A673 (cell line): ENCODE measurements around the gene GDPD5. TPM values are rescaled to one million over a fixed set of nuclear protein-coding genes. Genes with fewer than 3 reads are reported as not detected.

Experiments used
- BruUV-seq: library from RNA; stranded (reverse); fragments of 400-500 nt; replicated peaks from 2 replicates; lab custom pipeline; 2021; lab: Mats Ljungman, UMichigan
- CTCF ChIA-PET: fragments of 300-600 bp; sonication (Branson Sonifier 250); formaldehyde crosslinking; loops from one replicate; lab custom pipeline; 2022; ENCODE audit warnings: antibody characterized with exemption; lab: Charles Lee
- POLR2A ChIA-PET: fragments of 300-600 bp; sonication (Branson Sonifier 250); formaldehyde crosslinking; loops from one replicate; lab custom pipeline; 2022; ENCODE audit warnings: antibody characterized with exemption; ENCODE audit not compliant: low non-redundant PET; lab: Charles Lee
- DNase-seq: peaks from one replicate; pipeline ENCODE4 v3.0.0-alpha.2; 2015; ENCODE audit warnings: low spot score
- H3K27ac ChIP-seq: fragments of 200-600 bp; sonication (generic); 2 replicates; pipeline ENCODE4 v1.5.1; 2016; ENCODE audit warnings: mixed run types, low read depth, mild to moderate bottlenecking, mixed read lengths, antibody characterized with exemption, low read length; ENCODE audit not compliant: poor library complexity, severe bottlenecking
- H3K27me3 ChIP-seq: fragments of 200-600 bp; sonication (generic); replicated peaks from 2 replicates; pipeline ENCODE4 v1.6.1; 2017; ENCODE audit warnings: mixed run types, low read depth, mild to moderate bottlenecking, mixed read lengths, antibody characterized with exemption, low read length; ENCODE audit not compliant: insufficient read depth, poor library complexity
- H3K36me3 ChIP-seq: fragments of 200-600 bp; sonication (generic); 2 replicates; pipeline ENCODE4 v1.6.1; 2016; ENCODE audit warnings: mixed run types, mild to moderate bottlenecking, mixed read lengths, antibody characterized with exemption, low read length; ENCODE audit not compliant: insufficient read depth, poor library complexity, severe bottlenecking
- H3K4me1 ChIP-seq: fragments of 200-600 bp; sonication (generic); 2 replicates; pipeline ENCODE4 v1.6.1; 2017; ENCODE audit warnings: mixed run types, mild to moderate bottlenecking, mixed read lengths, antibody characterized with exemption, low read length; ENCODE audit not compliant: insufficient read depth, poor library complexity, severe bottlenecking
- H3K4me3 ChIP-seq: fragments of 200-600 bp; sonication (generic); 2 replicates; pipeline ENCODE4 v1.5.1; 2016; ENCODE audit warnings: low read depth, mixed run types, mild to moderate bottlenecking, mixed read lengths, low read length; ENCODE audit not compliant: poor library complexity, severe bottlenecking
- H3K9me3 ChIP-seq: fragments of 200-600 bp; sonication (generic); 2 replicates; pipeline ENCODE4 v1.6.1; 2016; ENCODE audit warnings: mixed run types, low read depth, mild to moderate bottlenecking, mixed read lengths, antibody characterized with exemption, low read length; ENCODE audit not compliant: poor library complexity, severe bottlenecking
- EZH2 ChIP-seq: fragments of 200-600 bp; sonication (generic); IDR thresholded peaks from 2 replicates; pipeline ENCODE4 v1.6.1; 2017; ENCODE audit warnings: borderline replicate concordance, low read depth, mild to moderate bottlenecking, mixed read lengths, antibody characterized with exemption, low read length; ENCODE audit not compliant: poor library complexity, severe bottlenecking
- intact Hi-C: fragments of 100-400 bp; cut with micrococcal nuclease; formaldehyde crosslinking; loops from one replicate; pipeline ENCODE4 v1.10.0; 2022; ENCODE audit not compliant: unreplicated experiment
- total RNA-seq: library from RNA; stranded (reverse); gene quantifications from 2 replicates; pipeline ENCODE4 v1.2.3, GENCODE V29; 2021
- TF ChIP-seq, protein P1 (sequence below): fragments of 300-800, 200-600 bp; sonication (generic); conservative IDR thresholded peaks from 2 replicates; pipeline ENCODE4 v1.5.1; 2017; ENCODE audit warnings: low read depth, mild to moderate bottlenecking, antibody characterized with exemption, low read length, moderate library complexity, mixed read lengths

GDPD5 gene
- total RNA-seq, 1 experiment from 2014 or later, result 1.4 TPM

DNA sequence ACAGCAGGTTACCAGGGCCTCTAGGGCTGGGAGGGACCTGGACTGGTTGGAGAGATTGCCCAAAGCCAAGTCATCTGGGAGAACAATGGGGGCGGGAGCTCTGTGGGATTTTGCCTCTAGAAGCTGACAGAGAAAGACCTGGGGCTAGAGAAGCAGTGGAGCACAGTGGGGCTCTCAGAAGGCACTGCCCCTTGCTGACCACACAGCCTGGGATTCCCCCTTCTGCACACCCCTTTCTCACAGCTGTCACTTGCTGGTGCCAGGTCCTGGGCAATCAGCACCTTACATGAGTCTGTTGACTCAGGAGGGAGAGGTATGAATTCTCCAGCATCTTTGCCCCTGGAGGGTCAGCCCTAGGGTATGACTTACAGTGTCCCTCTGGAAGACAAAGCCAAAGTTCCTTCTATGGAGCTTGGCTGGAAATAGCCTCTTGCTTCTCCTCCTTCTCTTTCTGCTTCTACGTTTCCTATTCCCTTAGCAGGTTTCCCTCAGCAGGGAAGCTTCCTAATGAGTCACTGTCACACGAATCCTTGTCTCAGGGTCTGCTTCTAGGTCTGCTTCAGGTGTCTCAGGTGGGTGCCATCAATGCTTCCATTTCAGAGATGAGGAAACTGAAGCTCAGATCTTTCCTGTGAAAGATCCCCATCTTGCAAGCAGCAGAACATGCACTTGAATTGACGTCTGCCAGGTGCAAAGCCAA lies 27.0 kb downstream of the GDPD5 start:
- TF ChIP-seq, protein P1, sequence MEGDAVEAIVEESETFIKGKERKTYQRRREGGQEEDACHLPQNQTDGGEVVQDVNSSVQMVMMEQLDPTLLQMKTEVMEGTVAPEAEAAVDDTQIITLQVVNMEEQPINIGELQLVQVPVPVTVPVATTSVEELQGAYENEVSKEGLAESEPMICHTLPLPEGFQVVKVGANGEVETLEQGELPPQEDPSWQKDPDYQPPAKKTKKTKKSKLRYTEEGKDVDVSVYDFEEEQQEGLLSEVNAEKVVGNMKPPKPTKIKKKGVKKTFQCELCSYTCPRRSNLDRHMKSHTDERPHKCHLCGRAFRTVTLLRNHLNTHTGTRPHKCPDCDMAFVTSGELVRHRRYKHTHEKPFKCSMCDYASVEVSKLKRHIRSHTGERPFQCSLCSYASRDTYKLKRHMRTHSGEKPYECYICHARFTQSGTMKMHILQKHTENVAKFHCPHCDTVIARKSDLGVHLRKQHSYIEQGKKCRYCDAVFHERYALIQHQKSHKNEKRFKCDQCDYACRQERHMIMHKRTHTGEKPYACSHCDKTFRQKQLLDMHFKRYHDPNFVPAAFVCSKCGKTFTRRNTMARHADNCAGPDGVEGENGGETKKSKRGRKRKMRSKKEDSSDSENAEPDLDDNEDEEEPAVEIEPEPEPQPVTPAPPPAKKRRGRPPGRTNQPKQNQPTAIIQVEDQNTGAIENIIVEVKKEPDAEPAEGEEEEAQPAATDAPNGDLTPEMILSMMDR, result no peak
- no peak for TF ChIP-seq EZH2
- POLR2A ChIA-PET, result no interaction called here
- Histone ChIP-seq H3K9me3 (no peaks in the 10 kb centered on the region), H3K36me3 (no peaks in the 10 kb centered on the region), H3K4me1 (no peaks in the 10 kb centered on the region), H3K4me3 (no peak overlapping the region), H3K27ac (no peak overlapping the region), H3K27me3 (no peaks in the 10 kb centered on the region)
- DNase-seq, result no peak
- no TSS peak for BruUV-seq
- intact Hi-C loops, result no loop called here
- CTCF ChIA-PET, result interaction anchor here (0.5 kb wide), 1 partner anchor 24 kb away, joined by 3 read pairs; no protein-coding TSS in a partner anchor

DNA sequence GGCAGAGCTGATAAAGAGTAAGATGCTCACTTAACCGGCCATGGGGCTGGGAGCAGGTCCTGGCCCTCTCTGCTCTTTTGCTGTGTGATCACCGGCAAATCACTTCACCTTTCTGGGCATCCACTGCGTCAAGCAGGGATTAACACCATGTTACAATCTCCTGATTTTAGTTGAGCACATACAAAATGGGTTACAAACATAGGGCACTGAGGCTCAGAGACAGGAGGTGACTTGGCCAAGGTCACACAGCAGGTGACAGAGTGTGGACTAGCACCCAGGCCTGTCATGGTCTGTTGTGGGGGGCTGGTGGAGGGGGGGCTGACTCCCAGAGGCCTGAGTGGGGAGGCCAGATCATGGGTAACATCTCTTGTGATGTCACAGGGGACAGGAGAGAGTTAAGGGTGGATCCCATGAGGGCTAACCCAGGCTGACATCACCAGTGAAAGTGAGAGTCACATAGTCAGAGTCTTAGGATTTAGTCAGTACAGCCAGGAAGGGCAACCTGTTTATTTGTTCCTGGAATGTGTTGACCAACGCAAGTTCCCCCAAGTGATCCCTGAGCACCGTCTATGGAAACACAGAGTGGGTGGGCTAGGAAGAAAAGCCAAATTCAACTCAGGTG lies 27.8 kb downstream of the GDPD5 start:
- POLR2A ChIA-PET, result no interaction called here
- Histone ChIP-seq H3K36me3 (no peaks in the 10 kb centered on the region), H3K4me1 (no peaks in the 10 kb centered on the region), H3K4me3 (no peak overlapping the region), H3K27ac (no peak overlapping the region), H3K9me3 (no peaks in the 10 kb centered on the region), H3K27me3 (no peaks in the 10 kb centered on the region)
- CTCF ChIA-PET, result no interaction called here
- DNase-seq, result no peak
- intact Hi-C loops, result no loop called here
- no peak for TF ChIP-seq EZH2
- TF ChIP-seq, protein P1, result no peak
- no TSS peak for BruUV-seq

DNA sequence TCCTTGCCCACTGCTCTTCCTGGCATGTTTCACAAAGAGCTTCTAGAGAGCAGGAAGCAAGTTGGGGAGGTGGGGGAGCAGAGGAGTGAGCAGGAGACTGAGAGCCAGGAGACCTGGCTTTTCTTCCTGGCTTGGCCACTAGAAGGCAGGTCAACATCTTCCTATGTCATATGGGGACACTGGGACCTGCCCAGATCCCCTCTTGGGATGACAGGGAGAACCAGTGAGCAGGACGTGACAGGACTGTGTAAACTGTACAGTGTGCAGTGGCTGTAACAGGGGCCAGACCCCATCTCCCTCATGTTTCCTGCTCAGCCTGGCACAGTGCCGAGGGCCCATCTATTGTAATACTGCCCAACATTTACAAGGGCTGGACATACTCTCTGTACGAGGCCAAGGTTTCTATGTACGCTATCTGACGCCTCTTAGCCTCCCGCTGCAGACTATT lies 29.4 kb downstream of the GDPD5 start:
- ChIA-PET POLR2A (interaction anchor here (0.5 kb wide), 1 partner anchor 40 kb away, joined by 3 read pairs; no protein-coding TSS in a partner anchor), CTCF (no interaction called here)
- Histone ChIP-seq H3K36me3 (no peaks in the 10 kb centered on the region), H3K27me3 (no peaks in the 10 kb centered on the region), H3K9me3 (no peaks in the 10 kb centered on the region), H3K4me3 (no peak overlapping the region), H3K4me1 (no peaks in the 10 kb centered on the region), H3K27ac (no peak overlapping the region)
- intact Hi-C loops, result no loop called here
- no TSS peak for BruUV-seq
- no peak for TF ChIP-seq EZH2
- TF ChIP-seq, protein P1, result no peak
- DNase-seq, result no peak
